Keratinocyte (primary cell): ENCODE measurements around the gene SELE.

Experiments
- EZH2 ChIP-seq: IDR thresholded peaks from one replicate; pipeline ENCODE4 v1.6.1; 2012; ENCODE audit warnings: inconsistent platforms, mild to moderate bottlenecking, low read length, moderate library complexity
- TF ChIP-seq, protein P1 (sequence below), 3 experiments: IDR thresholded peaks in 1 of 3; conservative IDR thresholded peaks in 1 of 3; optimal IDR thresholded peaks in 1 of 3; 2 replicates in 2 of 3; 3 replicates in 1 of 3; pipeline versions ENCODE3 to v1.5.1; 2011; ENCODE audit warnings: low read length in 3 of 3, mild to moderate bottlenecking in 3 of 3, moderate library complexity in 2 of 3, control low read depth in 1 of 3, inconsistent platforms in 1 of 3; ENCODE audit not compliant: insufficient read depth in 2 of 3; ENCODE audit errors: extremely low read depth in 1 of 3

DNA sequence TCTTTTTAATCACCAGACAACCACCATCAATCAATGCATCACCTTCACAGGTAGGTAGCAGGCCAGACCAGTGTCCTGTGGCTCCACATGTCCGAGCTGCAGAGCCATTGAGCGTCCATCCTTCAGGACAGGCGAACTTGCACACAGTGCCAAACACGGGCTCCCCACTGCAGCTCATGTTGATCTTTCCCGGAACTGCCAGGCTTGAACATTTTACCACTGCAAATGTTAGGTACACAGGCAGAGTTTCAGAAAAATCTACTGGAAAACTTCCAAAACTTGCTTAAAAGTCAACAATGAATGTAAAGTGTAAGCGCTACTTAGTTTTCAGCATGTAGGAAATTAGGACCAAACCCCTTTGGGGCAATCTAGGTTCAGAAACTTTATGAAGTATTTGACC lies 6.6 kb downstream of the SELE start:
- TF ChIP-seq, protein P1, sequence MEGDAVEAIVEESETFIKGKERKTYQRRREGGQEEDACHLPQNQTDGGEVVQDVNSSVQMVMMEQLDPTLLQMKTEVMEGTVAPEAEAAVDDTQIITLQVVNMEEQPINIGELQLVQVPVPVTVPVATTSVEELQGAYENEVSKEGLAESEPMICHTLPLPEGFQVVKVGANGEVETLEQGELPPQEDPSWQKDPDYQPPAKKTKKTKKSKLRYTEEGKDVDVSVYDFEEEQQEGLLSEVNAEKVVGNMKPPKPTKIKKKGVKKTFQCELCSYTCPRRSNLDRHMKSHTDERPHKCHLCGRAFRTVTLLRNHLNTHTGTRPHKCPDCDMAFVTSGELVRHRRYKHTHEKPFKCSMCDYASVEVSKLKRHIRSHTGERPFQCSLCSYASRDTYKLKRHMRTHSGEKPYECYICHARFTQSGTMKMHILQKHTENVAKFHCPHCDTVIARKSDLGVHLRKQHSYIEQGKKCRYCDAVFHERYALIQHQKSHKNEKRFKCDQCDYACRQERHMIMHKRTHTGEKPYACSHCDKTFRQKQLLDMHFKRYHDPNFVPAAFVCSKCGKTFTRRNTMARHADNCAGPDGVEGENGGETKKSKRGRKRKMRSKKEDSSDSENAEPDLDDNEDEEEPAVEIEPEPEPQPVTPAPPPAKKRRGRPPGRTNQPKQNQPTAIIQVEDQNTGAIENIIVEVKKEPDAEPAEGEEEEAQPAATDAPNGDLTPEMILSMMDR (optimal IDR thresholded peaks at IDR 0.05 in 1 of 3, IDR thresholded peaks at IDR 0.05 in 1 of 3, conservative IDR thresholded peaks at IDR 0.05 in 1 of 3; ENCODE audit: extremely low read depth in 1 of 3, insufficient read depth in 2 of 3, low read length in 3 of 3): no peak
- TF ChIP-seq EZH2: no peak
